Measurements from ENCODE around the gene STX17. TPM values are rescaled to one million over a fixed set of nuclear protein-coding genes. Genes with fewer than 3 reads are reported as not detected.

Gene STX17
- total and polyA plus RNA-seq, 2 donors (not counting 3 experiments of a cell fraction or from before 2014, with no cell fraction given), result 5.3 to 17.6 TPM

GRCh38 chr9:99895510-99895909, 10.9 kb upstream of the STX17 start:
- Histone ChIP-seq H3K27ac (ENCODE audit: insufficient read depth, low read depth, low read length) (no peak overlapping the region), H3K9me3 (replicated peaks; ENCODE audit: control insufficient read depth, insufficient read depth, low read length) (no peaks in the 10 kb centered on the region), H3K4me2 (ENCODE audit: insufficient read depth, low read length) (no peak overlapping the region), H3K27me3 (ENCODE audit: control insufficient read depth in 2 of 2, insufficient read depth in 2 of 2, low read length in 2 of 2) (peaks cover 4 to 20% of the 10 kb centered on the region in 2 experiments), H2AFZ (ENCODE audit: low read depth, low read length) (no peak overlapping the region), H3K79me2 (ENCODE audit: control insufficient read depth, insufficient read depth, low read length) (no peaks in the 10 kb centered on the region), H3K9ac (replicated peaks; ENCODE audit: extremely low read depth, insufficient read depth, low read length) (no peak overlapping the region), H3K4me3 (replicated peaks in 1 of 3; ENCODE audit: insufficient read depth in 1 of 3, low read depth in 1 of 3, low read length in 3 of 3) (no peak overlapping the region), H3K9me1 (replicated peaks; ENCODE audit: control insufficient read depth, extremely low read depth, insufficient read depth, low read length) (no peaks in the 10 kb centered on the region), H4K20me1 (replicated peaks; ENCODE audit: control insufficient read depth, extremely low read depth, insufficient read depth, low read length) (no peaks in the 10 kb centered on the region), H3K4me1 (ENCODE audit: control insufficient read depth, extremely low read depth, insufficient read depth, low read length) (no peaks in the 10 kb centered on the region), H3K36me3 (ENCODE audit: control insufficient read depth in 2 of 2, extremely low read depth in 1 of 2, insufficient read depth in 2 of 2, low read length in 2 of 2) (no peaks in the 10 kb centered on the region)
- BruUV-seq (replicated peaks), result no TSS peak
- intact Hi-C loops (cut with micrococcal nuclease) (no loop called here), dilution Hi-C loops (cut with MboI; ENCODE audit: extremely low pct_ligation_motif_present, low sequenced_read_pairs) (no loop called here)
- FAIRE-seq (no peak), DNase-seq (ENCODE audit: low read depth, low spot score) (no peak)
- no peak for TF ChIP-seq JUN (IDR thresholded peaks at IDR 0.05; ENCODE audit: borderline replicate concordance, insufficient read depth, insufficient read length, low read depth)
- TF ChIP-seq MAX (IDR thresholded peaks at IDR 0.05; ENCODE audit: insufficient read depth, insufficient read length), result no peak
- no peak for TF ChIP-seq POLR2AphosphoS5 (IDR thresholded peaks at IDR 0.05; ENCODE audit: insufficient read depth, low read depth, low read length)
- TF ChIP-seq EZH2 (IDR thresholded peaks at IDR 0.05; ENCODE audit: borderline replicate concordance, low read depth, low read length, severe bottlenecking), result no peak
- no peak for TF ChIP-seq FOS (IDR thresholded peaks at IDR 0.05; ENCODE audit: borderline replicate concordance, insufficient read depth, low read length)
- no peak for TF ChIP-seq CTCF (IDR thresholded peaks at IDR 0.05; ENCODE audit: extremely low read depth in 1 of 2, insufficient read depth in 1 of 2, low read depth in 1 of 2, low read length in 2 of 2)
- TF ChIP-seq POLR2A (IDR thresholded peaks at IDR 0.05; ENCODE audit: low read depth, low read length), result no peak
- no peak for TF ChIP-seq MYC (IDR thresholded peaks at IDR 0.05; ENCODE audit: low read depth, low read length)
- no peak for TF ChIP-seq GATA2 (IDR thresholded peaks at IDR 0.05; ENCODE audit: insufficient read depth, insufficient read length, low read depth, low read length)
- POLR2A ChIA-PET, result no interaction called here
- CTCF ChIA-PET, result no interaction called here
